Tibial nerve (tissue), 4 donors: ENCODE results near the gene EN2. TPM values are rescaled to one million over a fixed set of nuclear protein-coding genes. Genes with fewer than 3 reads are reported as not detected.

Experiments
- DNase-seq, 2 donors: peaks; one replicate each; pipeline ENCODE4 v3.0.0-alpha.2; 2019; ENCODE audit warnings: low spot score in 2 of 2
- H3K27ac ChIP-seq, 4 donors: fragments of 200-600 bp; sonication (generic) in 3 of 4; one replicate each; pipeline ENCODE4 v1.5.1; 2017 to 2019; ENCODE audit warnings: mild to moderate bottlenecking in 1 of 4
- H3K27me3 ChIP-seq, 2 donors: fragments of 200-600 bp; sonication (generic) in 1 of 2; one replicate each; pipeline versions ENCODE4 v1.5.1 to v1.6.0; 2017 to 2019
- H3K36me3 ChIP-seq, 3 donors: fragments of 200-600 bp; sonication (generic); one replicate each; pipeline ENCODE4 v1.5.1; 2018 to 2019
- H3K4me1 ChIP-seq, 4 donors: fragments of 200-600 bp; sonication (generic) in 3 of 4; one replicate each; pipeline ENCODE4 v1.5.1; 2017 to 2019
- H3K4me3 ChIP-seq, 4 donors: fragments of 200-600 bp; sonication (generic) in 3 of 4; one replicate each; pipeline ENCODE4 v1.5.1; 2017 to 2019; ENCODE audit warnings: mild to moderate bottlenecking in 1 of 4, moderate library complexity in 1 of 4
- H3K9me3 ChIP-seq, 4 donors: fragments of 200-600 bp; sonication (generic) in 3 of 4; one replicate each; pipeline ENCODE4 v1.5.1; 2017 to 2019
- CTCF ChIP-seq, 5 experiments: fragments of 200-600 bp in 3 of 5; fragments of 450-650 bp in 2 of 5; sonication (generic) in 3 of 5; IDR thresholded peaks; one replicate each; pipeline ENCODE4 v1.5.1; 2016 to 2019; ENCODE audit warnings: antibody characterized with exemption in 5 of 5, mild to moderate bottlenecking in 3 of 5, moderate library complexity in 2 of 5
- EP300 ChIP-seq, 2 donors: sonication (generic); formaldehyde crosslinking; IDR thresholded peaks; one replicate each; pipeline ENCODE4 v1.6.1; 2017; ENCODE audit warnings: antibody characterized with exemption in 2 of 2, mild to moderate bottlenecking in 1 of 2
- POLR2A ChIP-seq, 2 donors: fragments of 450-650 bp; IDR thresholded peaks; one replicate each; pipeline ENCODE4 v1.6.1; 2017; ENCODE audit warnings: antibody characterized with exemption in 2 of 2, mild to moderate bottlenecking in 2 of 2, moderate library complexity in 2 of 2
- WGBS, 2 donors: methylation state at CpG; one replicate each; pipeline ENCODE4 v1.1.5; 2018; 5-methylcytosine and 5-hydroxymethylcytosine counted together
- total RNA-seq, 4 donors: library from RNA; depleted of rRNA; stranded (reverse); fragments of >200 nt; gene quantifications; one replicate each; pipeline ENCODE4 v1.1.0, GENCODE V29; 2016

Gene EN2
- total RNA-seq, 4 donors from 2014 or later, result under 0.01 to 0.98 TPM; not detected in 2

GRCh38 chr7:155426543-155427410, 31.2 kb upstream of the EN2 start:
- no peak for DNase-seq
- H3K27me3 ChIP-seq, result peaks cover 0 to 12% of the 10 kb centered on the region in 2 donors
- TF ChIP-seq EP300 (IDR thresholded peaks at IDR 0.05), result no peak
- no peak for TF ChIP-seq CTCF (IDR thresholded peaks at IDR 0.05)
- no peak for TF ChIP-seq POLR2A (IDR thresholded peaks at IDR 0.05)

GRCh38 chr7:155427411-155428038, 30.4 kb upstream of the EN2 start:
- Histone ChIP-seq H3K36me3 (no peaks in the 10 kb centered on the region), H3K27me3 (peaks cover 0 to 8% of the 10 kb centered on the region in 2 donors)
- WGBS, 2 donors, result 73 to 76% methylated on average over 13 to 20 of the region's 20 CpGs

More at GRCh38 chr7:155426543-155427410, 31.2 kb upstream of the EN2 start:
- H3K4me1 ChIP-seq, result no peaks in the 10 kb centered on the region
- no peaks in the 10 kb centered on the region for H3K36me3 ChIP-seq
- H3K9me3 ChIP-seq, result peaks cover 0 to 15% (median 0%) of the 10 kb centered on the region in 4 donors
- no peak overlapping the region for H3K27ac ChIP-seq
- H3K4me3 ChIP-seq, result no peak overlapping the region
- WGBS, 2 donors, result 73 to 76% methylated on average over 12 to 18 of the region's 20 CpGs

GRCh38 chr7:155428171-155428834, 29.6 kb upstream of the EN2 start:
- 81 to 88% methylated on average over 14 of the region's 14 CpGs for WGBS, 2 donors
- Histone ChIP-seq H3K27ac (no peak overlapping the region), H3K4me1 (no peaks in the 10 kb centered on the region), H3K27me3 (peaks cover 0 to 8% of the 10 kb centered on the region in 2 donors), H3K9me3 (peaks cover 0 to 15% (median 0%) of the 10 kb centered on the region in 4 donors), H3K36me3 (no peaks in the 10 kb centered on the region), H3K4me3 (no peak overlapping the region)
- TF ChIP-seq CTCF (IDR thresholded peaks at IDR 0.05) (no peak), EP300 (IDR thresholded peaks at IDR 0.05) (no peak), POLR2A (IDR thresholded peaks at IDR 0.05) (no peak)
- no peak for DNase-seq

More at GRCh38 chr7:155427411-155428038, 30.4 kb upstream of the EN2 start:
- Histone ChIP-seq H3K4me1 (no peaks in the 10 kb centered on the region), H3K4me3 (no peak overlapping the region), H3K27ac (no peak overlapping the region), H3K9me3 (peaks cover 0 to 15% (median 0%) of the 10 kb centered on the region in 4 donors)
- no peak for DNase-seq
- TF ChIP-seq CTCF (IDR thresholded peaks at IDR 0.05), result no peak
- no peak for TF ChIP-seq EP300 (IDR thresholded peaks at IDR 0.05)
- no peak for TF ChIP-seq POLR2A (IDR thresholded peaks at IDR 0.05)

- H3K36me3 ChIP-seq, result no peaks in the 10 kb centered on the region
- no peak overlapping the region for H3K4me3 ChIP-seq
- H3K27me3 ChIP-seq, result peaks cover 0 to 8% of the 10 kb centered on the region in 2 donors
- no peaks in the 10 kb centered on the region for H3K4me1 ChIP-seq
- no peak overlapping the region for H3K27ac ChIP-seq
- peaks cover 0 to 15% (median 0%) of the 10 kb centered on the region in 4 donors for H3K9me3 ChIP-seq
- TF ChIP-seq CTCF (IDR thresholded peaks at IDR 0.05) (no peak), EP300 (IDR thresholded peaks at IDR 0.05) (no peak), POLR2A (IDR thresholded peaks at IDR 0.05) (no peak)
- 54 to 58% methylated on average over 6 of the region's 6 CpGs for WGBS, 2 donors
- no peak for DNase-seq
Observed at GRCh38 chr7:155429651-155430050, 28.3 kb upstream of the EN2 start.
